WTC11 (cell line): Measurements from ENCODE around the gene RAP1GAP. TPM values are rescaled to one million over a fixed set of nuclear protein-coding genes. Genes with fewer than 3 reads are reported as not detected.

Experiments
- ATAC-seq: fragments of 200-7000 bp; cut with Tn5 transposase; 2 replicates; pipeline ENCODE4 v1.10.0; 2021; ENCODE audit warnings: mild to moderate bottlenecking, moderate library complexity
- CTCF ChIA-PET: fragments of 300-600 bp; sonication (Branson Sonifier 250); formaldehyde crosslinking; loops from one replicate; lab custom pipeline; 2021; ENCODE audit warnings: antibody characterized with exemption; lab: Charles Lee
- POLR2A ChIA-PET: fragments of 350-600 bp; sonication (Branson Sonifier 250); formaldehyde crosslinking; loops from one replicate; lab custom pipeline; 2021; ENCODE audit warnings: antibody characterized with exemption; lab: Charles Lee
- DNase-seq: peaks from one replicate; pipeline ENCODE4 v3.0.0; 2021; ENCODE audit warnings: low spot score
- H3K27ac Mint-ChIP-seq: 2 replicates; pipeline ENCODE4 v1.8.0; 2021; ENCODE audit warnings: mixed read lengths
- H3K27me3 Mint-ChIP-seq: 2 replicates; pipeline ENCODE4 v1.8.0; 2021; ENCODE audit warnings: low read depth, mild to moderate bottlenecking, moderate library complexity, mixed read lengths
- H3K36me3 Mint-ChIP-seq: 2 replicates; pipeline ENCODE4 v1.8.0; 2021; ENCODE audit warnings: mixed read lengths
- H3K4me1 Mint-ChIP-seq: 2 replicates; pipeline ENCODE4 v1.8.0; 2022; ENCODE audit warnings: mixed read lengths
- H3K4me3 Mint-ChIP-seq: 2 replicates; pipeline ENCODE4 v1.8.0; 2021; ENCODE audit warnings: mild to moderate bottlenecking, moderate library complexity, mixed read lengths
- H3K9me3 Mint-ChIP-seq: 2 replicates; pipeline ENCODE4 v1.8.0; 2021; ENCODE audit warnings: mixed read lengths
- ELF4 ChIP-seq: sonication (generic); formaldehyde crosslinking; IDR thresholded peaks from 2 replicates; pipeline ENCODE4 v1.8.1; 2022; ENCODE audit warnings: low read depth, mild to moderate bottlenecking, moderate library complexity, missing genetic modification reagents
- ESRRA ChIP-seq: sonication (generic); formaldehyde crosslinking; IDR thresholded peaks from 2 replicates; pipeline ENCODE4 v1.8.1; 2022; ENCODE audit warnings: mild to moderate bottlenecking, missing genetic modification reagents, borderline replicate concordance
- KAT7 ChIP-seq: sonication (generic); formaldehyde crosslinking; IDR thresholded peaks from 2 replicates; pipeline ENCODE4 v1.8.1; 2023; ENCODE audit warnings: missing genetic modification reagents, mild to moderate bottlenecking, borderline replicate concordance
- NFATC4 ChIP-seq: fragments of 250-450 bp; sonication (Bioruptor Pico); IDR thresholded peaks from 2 replicates; pipeline ENCODE4 v1.9.0; 2021; ENCODE audit warnings: mild to moderate bottlenecking
- NFE2L1 ChIP-seq: sonication (generic); formaldehyde crosslinking; IDR thresholded peaks from 2 replicates; pipeline ENCODE4 v1.8.1; 2023; ENCODE audit warnings: missing genetic modification reagents
- NFYB ChIP-seq: sonication (generic); formaldehyde crosslinking; conservative IDR thresholded peaks from 2 replicates; pipeline ENCODE4 v1.8.0; 2022; ENCODE audit warnings: low read depth, missing genetic modification reagents
- ZNF219 ChIP-seq: sonication (generic); formaldehyde crosslinking; IDR thresholded peaks from 2 replicates; pipeline ENCODE4 v1.8.0; 2023; ENCODE audit warnings: missing genetic modification reagents, mild to moderate bottlenecking, borderline replicate concordance
- total RNA-seq: library from RNA; stranded (reverse); gene quantifications from 3 replicates; pipeline ENCODE4 v1.2.3, GENCODE V29; 2021
- TF ChIP-seq, protein P1 (sequence below): sonication (generic); formaldehyde crosslinking; IDR thresholded peaks from 2 replicates; pipeline ENCODE4 v1.8.0; 2022; ENCODE audit warnings: mild to moderate bottlenecking, missing genetic modification reagents
- TF ChIP-seq, protein P2 (sequence below): sonication (generic); formaldehyde crosslinking; IDR thresholded peaks from 2 replicates; pipeline ENCODE4 v1.8.0; 2023; ENCODE audit warnings: mild to moderate bottlenecking, missing genetic modification reagents
- TF ChIP-seq, protein P3 (sequence below): fragments of 250-450 bp; sonication (Bioruptor Pico); IDR thresholded peaks from 2 replicates; pipeline ENCODE4 v2.1.2; 2022; ENCODE audit warnings: mild to moderate bottlenecking, moderate library complexity
- TF ChIP-seq, protein P4 (sequence below): fragments of 250-450 bp; sonication (Bioruptor Pico); conservative IDR thresholded peaks from 2 replicates; pipeline ENCODE4 v1.9.0; 2021; ENCODE audit warnings: mild to moderate bottlenecking
- TF ChIP-seq, protein P5 (sequence below): sonication (generic); formaldehyde crosslinking; IDR thresholded peaks from 2 replicates; pipeline ENCODE4 v1.8.1; 2022; ENCODE audit warnings: mild to moderate bottlenecking, moderate library complexity, missing genetic modification reagents
- TF ChIP-seq, protein P6 (sequence below): fragments of 250-450 bp; sonication (Bioruptor Pico); IDR thresholded peaks from 2 replicates; pipeline ENCODE4 v1.9.0; 2021; ENCODE audit warnings: mild to moderate bottlenecking
- TF ChIP-seq, protein P7 (sequence below): fragments of 200-600 bp; IDR thresholded peaks from 2 replicates; pipeline ENCODE4 v1.8.0; 2022; ENCODE audit warnings: antibody characterized with exemption

RAP1GAP gene
- total RNA-seq, 1 experiment from 2014 or later = 7.6 TPM

DNA sequence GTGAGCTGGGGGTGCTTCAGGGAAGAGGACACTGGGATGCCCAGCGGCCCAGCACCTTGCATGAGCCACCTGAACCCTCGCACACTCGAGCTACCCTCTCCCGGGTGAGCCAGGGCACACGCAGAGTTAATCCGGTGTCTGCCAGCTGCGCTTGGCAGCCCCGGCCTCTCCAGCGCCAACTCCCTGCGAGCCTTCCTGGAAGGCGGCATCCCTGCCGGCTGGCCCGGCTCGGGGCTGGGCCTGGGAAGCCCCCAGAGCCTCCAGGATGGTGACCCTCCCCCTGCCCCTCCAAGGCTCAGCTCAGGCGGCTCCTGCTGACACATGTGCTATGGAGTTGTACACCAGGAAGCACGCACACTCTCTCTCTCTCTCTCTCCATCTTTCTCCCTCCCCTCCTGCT, 48.7 kb downstream of the RAP1GAP start:
- ATAC-seq (no peak), DNase-seq (no peak)
- TF ChIP-seq, protein P1, sequence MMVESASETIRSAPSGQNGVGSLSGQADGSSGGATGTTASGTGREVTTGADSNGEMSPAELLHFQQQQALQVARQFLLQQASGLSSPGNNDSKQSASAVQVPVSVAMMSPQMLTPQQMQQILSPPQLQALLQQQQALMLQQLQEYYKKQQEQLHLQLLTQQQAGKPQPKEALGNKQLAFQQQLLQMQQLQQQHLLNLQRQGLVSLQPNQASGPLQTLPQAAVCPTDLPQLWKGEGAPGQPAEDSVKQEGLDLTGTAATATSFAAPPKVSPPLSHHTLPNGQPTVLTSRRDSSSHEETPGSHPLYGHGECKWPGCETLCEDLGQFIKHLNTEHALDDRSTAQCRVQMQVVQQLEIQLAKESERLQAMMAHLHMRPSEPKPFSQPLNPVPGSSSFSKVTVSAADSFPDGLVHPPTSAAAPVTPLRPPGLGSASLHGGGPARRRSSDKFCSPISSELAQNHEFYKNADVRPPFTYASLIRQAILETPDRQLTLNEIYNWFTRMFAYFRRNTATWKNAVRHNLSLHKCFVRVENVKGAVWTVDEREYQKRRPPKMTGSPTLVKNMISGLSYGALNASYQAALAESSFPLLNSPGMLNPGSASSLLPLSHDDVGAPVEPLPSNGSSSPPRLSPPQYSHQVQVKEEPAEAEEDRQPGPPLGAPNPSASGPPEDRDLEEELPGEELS = no peak
- TF ChIP-seq, protein P2, sequence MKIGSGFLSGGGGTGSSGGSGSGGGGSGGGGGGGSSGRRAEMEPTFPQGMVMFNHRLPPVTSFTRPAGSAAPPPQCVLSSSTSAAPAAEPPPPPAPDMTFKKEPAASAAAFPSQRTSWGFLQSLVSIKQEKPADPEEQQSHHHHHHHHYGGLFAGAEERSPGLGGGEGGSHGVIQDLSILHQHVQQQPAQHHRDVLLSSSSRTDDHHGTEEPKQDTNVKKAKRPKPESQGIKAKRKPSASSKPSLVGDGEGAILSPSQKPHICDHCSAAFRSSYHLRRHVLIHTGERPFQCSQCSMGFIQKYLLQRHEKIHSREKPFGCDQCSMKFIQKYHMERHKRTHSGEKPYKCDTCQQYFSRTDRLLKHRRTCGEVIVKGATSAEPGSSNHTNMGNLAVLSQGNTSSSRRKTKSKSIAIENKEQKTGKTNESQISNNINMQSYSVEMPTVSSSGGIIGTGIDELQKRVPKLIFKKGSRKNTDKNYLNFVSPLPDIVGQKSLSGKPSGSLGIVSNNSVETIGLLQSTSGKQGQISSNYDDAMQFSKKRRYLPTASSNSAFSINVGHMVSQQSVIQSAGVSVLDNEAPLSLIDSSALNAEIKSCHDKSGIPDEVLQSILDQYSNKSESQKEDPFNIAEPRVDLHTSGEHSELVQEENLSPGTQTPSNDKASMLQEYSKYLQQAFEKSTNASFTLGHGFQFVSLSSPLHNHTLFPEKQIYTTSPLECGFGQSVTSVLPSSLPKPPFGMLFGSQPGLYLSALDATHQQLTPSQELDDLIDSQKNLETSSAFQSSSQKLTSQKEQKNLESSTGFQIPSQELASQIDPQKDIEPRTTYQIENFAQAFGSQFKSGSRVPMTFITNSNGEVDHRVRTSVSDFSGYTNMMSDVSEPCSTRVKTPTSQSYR (CRISPR knock-in tag) = no peak
- TF ChIP-seq NFYB (CRISPR knock-in tag) (no peak), KAT7 (CRISPR knock-in tag) (no peak)
- Mint-ChIP-seq H3K27me3 (peaks cover 23% of the 10 kb centered on the region), H3K9me3 (no peaks in the 10 kb centered on the region), H3K27ac (no peak overlapping the region), H3K4me1 (peaks cover 24% of the 10 kb centered on the region), H3K4me3 (no peak overlapping the region), H3K36me3 (no peaks in the 10 kb centered on the region)
- POLR2A ChIA-PET = no interaction called here
- CTCF ChIA-PET = interaction anchor here (1.4 kb wide), 1 partner anchor 11 kb away, joined by 3 read pairs; no protein-coding TSS in a partner anchor

DNA sequence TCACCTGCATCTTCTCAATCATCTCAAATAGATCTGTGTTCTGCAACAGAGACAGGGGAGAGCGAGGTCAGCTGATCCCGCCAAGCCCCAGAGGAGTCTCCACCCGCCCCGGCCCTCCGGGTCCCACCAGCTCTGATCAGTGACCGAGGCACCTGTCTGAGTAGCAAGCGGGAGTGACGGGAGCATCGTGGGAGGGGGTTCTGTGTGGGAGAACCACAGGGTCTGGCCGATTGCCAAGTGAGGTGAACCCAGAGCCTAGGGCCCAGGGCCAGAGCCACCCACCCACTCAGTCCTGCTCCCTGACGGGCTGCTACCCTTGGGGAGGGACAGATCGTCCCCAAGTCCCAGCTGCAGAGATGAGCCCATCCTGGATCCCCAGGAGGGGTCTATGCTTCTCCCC, 49.1 kb downstream of the RAP1GAP start:
- Mint-ChIP-seq H3K4me1 (peaks cover 24% of the 10 kb centered on the region), H3K27me3 (peaks cover 23% of the 10 kb centered on the region), H3K27ac (no peak overlapping the region), H3K9me3 (no peaks in the 10 kb centered on the region), H3K4me3 (no peak overlapping the region), H3K36me3 (no peaks in the 10 kb centered on the region)
- TF ChIP-seq, protein P3, sequence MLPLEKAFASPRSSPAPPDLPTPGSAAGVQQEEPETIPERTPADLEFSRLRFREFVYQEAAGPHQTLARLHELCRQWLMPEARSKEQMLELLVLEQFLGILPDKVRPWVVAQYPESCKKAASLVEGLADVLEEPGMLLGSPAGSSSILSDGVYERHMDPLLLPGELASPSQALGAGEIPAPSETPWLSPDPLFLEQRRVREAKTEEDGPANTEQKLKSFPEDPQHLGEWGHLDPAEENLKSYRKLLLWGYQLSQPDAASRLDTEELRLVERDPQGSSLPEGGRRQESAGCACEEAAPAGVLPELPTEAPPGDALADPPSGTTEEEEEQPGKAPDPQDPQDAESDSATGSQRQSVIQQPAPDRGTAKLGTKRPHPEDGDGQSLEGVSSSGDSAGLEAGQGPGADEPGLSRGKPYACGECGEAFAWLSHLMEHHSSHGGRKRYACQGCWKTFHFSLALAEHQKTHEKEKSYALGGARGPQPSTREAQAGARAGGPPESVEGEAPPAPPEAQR (CRISPR knock-in tag) = no peak
- TF ChIP-seq NFATC4 (no peak), KAT7 (CRISPR knock-in tag) (no peak), ZNF219 (CRISPR knock-in tag) (no peak), ELF4 (CRISPR knock-in tag) (no peak), ESRRA (CRISPR knock-in tag) (no peak), NFE2L1 (CRISPR knock-in tag) (no peak), NFYB (CRISPR knock-in tag) (no peak)
- TF ChIP-seq, protein P4, sequence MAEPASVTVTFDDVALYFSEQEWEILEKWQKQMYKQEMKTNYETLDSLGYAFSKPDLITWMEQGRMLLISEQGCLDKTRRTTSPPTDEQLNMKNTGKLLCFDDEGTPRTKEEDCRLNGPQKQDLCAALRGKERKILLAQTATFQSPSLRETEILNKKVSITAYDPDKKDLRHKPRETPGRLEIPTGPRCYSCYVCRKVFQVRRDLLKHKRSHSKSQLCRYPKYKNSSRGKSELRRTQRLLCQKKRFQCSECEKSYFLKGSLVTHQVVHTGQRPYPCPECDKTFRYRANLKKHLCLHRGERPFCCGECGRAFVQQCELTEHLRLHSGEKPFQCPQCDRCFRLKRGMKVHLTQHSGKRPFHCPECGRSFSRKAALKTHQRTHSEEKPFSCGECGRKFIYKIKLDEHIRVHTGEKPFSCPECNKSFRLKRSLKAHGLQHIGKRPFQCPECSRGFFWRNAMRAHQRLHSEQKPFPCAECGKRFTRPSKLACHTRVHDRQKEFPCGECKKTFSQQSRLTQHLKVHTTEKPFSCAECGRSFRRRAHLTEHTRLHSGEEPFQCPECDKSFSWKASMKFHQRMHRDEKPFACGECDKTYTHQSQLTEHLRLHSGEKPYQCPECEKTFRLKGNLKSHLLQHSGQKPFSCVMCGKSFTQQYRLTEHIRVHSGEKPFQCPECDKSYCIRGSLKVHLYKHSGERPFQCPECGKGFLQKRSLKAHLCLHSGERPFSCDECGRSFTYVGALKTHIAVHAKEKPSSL (CRISPR knock-in tag) = no peak
- TF ChIP-seq, protein P5, sequence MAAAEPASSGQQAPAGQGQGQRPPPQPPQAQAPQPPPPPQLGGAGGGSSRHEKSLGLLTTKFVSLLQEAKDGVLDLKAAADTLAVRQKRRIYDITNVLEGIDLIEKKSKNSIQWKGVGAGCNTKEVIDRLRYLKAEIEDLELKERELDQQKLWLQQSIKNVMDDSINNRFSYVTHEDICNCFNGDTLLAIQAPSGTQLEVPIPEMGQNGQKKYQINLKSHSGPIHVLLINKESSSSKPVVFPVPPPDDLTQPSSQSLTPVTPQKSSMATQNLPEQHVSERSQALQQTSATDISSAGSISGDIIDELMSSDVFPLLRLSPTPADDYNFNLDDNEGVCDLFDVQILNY (CRISPR knock-in tag) = no peak
- TF ChIP-seq, protein P6, sequence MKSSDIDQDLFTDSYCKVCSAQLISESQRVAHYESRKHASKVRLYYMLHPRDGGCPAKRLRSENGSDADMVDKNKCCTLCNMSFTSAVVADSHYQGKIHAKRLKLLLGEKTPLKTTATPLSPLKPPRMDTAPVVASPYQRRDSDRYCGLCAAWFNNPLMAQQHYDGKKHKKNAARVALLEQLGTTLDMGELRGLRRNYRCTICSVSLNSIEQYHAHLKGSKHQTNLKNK (CRISPR knock-in tag) = no peak
- TF ChIP-seq, protein P7, sequence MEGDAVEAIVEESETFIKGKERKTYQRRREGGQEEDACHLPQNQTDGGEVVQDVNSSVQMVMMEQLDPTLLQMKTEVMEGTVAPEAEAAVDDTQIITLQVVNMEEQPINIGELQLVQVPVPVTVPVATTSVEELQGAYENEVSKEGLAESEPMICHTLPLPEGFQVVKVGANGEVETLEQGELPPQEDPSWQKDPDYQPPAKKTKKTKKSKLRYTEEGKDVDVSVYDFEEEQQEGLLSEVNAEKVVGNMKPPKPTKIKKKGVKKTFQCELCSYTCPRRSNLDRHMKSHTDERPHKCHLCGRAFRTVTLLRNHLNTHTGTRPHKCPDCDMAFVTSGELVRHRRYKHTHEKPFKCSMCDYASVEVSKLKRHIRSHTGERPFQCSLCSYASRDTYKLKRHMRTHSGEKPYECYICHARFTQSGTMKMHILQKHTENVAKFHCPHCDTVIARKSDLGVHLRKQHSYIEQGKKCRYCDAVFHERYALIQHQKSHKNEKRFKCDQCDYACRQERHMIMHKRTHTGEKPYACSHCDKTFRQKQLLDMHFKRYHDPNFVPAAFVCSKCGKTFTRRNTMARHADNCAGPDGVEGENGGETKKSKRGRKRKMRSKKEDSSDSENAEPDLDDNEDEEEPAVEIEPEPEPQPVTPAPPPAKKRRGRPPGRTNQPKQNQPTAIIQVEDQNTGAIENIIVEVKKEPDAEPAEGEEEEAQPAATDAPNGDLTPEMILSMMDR = no peak
- POLR2A ChIA-PET = no interaction called here
- DNase-seq (no peak), ATAC-seq (no peak)
- CTCF ChIA-PET = interaction anchor here (0.7 to 1.4 kb wide), 2 partner anchors 10 to 14 kb away, joined by 3 read pairs; no protein-coding TSS in a partner anchor
